Superior temporal gyrus (tissue), 1 donor: ENCODE results near the gene STK39.
"Not testable (repeated sequence)": the region's sequence is repeated elsewhere in the genome, so short reads cannot be mapped to it uniquely, and the experiment has no call there.

Experiments used
- DNase-seq: peaks from one replicate; pipeline ENCODE4 v3.0.0-alpha.2; 2016; ENCODE audit errors: extremely low spot score

STK39 gene

GRCh38 chr2:168137510-168138180 is 109.8 kb downstream of the STK39 start:
- no peak for DNase-seq

- DNase-seq: peak; percentile 74
Observed at GRCh38 chr2:168136392-168136977, 110.9 kb downstream of the STK39 start.

DNA sequence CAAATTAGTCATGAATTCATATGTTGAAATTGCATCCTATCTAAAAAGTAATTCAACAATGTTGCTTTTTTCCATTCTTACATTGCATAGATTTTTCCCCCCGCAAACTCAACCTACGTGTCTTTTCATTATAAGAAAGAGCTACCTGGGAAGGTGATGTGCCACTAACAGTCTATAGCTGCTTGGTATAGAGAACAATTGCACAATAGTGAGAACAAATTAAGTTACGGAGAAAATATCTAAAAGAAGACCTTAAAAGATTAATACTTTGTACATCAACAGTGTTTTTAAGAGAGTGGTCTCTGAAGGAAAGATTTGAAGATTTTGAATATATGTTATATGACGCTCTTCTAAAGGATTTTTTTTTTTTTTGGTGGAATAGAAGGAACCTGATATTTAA is 111.8 kb downstream of the STK39 start:
- DNase-seq: no peak

GRCh38 chr2:168135121-168135520 is 112.3 kb downstream of the STK39 start:
- DNase-seq: no peak

- no peak for DNase-seq
Observed at GRCh38 chr2:168134485-168134884, 112.9 kb downstream of the STK39 start.

DNA sequence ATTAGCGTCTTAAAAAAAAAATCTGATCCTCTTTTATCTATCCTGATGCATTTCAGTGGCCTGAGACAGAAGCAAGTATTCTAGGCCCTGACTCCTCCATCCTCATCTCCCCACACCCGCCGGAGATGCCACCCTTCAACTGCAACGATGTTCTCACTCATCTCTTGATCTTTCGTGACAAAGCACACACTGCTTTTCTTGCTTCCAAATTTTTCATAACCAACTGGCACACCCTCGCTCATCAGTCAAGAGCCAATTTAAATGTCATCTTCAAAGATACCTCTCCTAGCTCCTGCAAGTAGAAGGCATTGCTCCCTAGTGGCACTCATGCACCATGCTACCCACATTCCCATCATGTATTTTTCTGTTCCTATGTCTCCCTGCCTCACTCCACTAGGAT is 115.0 kb downstream of the STK39 start:
- no peak for DNase-seq

- no peak for DNase-seq
Observed at GRCh38 chr2:168130346-168130745, 117.0 kb downstream of the STK39 start.

DNA sequence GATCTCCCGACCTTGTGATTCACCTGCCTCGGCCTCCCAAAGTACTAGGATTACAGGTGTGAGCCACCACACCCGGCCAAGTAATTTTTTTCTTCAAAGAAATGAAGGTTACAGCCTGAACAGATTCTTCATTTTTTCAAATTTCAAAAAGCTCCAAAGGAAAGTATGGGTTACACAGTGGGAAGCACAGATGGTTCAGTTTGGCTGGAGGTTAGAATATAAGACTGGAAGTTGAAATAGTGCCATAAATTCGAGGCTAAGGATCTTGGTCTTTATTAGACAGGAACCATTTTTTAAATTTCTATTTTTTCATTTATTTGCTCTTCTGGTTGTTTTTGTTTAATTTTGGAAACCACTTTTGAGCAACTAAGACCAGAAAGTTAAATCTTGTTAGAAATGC is 120.0 kb downstream of the STK39 start:
- DNase-seq: no peak

GRCh38 chr2:168122210-168122609 is 125.2 kb downstream of the STK39 start:
- not testable (repeated sequence) for DNase-seq

- no peak for DNase-seq
Observed at GRCh38 chr2:168120730-168121129, 126.7 kb downstream of the STK39 start.

GRCh38 chr2:168120310-168120709 is 127.1 kb downstream of the STK39 start:
- DNase-seq: no peak

DNA sequence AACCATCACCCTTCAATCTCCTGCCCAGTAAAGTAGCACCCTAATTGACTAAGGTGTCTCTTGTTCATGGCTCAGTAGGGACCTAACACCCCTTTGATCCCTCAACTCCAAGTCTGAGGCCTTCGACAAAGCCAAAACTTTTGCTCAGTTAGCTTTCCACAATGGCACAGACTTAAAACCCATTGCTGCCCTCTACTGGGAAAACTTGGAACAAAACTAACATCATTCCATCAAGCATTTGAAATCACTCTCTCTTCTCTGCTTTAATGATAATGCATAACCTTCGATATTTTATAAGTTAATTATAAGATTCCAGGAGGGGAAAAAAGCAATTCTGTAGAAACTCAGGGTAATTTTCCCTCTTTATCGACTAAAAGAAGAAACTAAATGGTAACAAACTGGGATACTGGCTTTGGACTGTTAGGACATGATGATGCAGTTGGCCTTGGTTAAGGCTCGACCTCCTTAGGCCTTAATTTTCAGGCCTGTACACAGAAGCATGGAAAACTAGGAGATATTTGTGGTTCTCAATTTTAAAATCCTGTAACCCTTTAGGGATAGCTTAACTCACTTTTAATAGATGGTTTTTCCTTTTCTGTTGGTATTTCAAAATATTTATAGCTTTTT is 127.8 kb downstream of the STK39 start:
- peak; percentile 88 for DNase-seq

DNA sequence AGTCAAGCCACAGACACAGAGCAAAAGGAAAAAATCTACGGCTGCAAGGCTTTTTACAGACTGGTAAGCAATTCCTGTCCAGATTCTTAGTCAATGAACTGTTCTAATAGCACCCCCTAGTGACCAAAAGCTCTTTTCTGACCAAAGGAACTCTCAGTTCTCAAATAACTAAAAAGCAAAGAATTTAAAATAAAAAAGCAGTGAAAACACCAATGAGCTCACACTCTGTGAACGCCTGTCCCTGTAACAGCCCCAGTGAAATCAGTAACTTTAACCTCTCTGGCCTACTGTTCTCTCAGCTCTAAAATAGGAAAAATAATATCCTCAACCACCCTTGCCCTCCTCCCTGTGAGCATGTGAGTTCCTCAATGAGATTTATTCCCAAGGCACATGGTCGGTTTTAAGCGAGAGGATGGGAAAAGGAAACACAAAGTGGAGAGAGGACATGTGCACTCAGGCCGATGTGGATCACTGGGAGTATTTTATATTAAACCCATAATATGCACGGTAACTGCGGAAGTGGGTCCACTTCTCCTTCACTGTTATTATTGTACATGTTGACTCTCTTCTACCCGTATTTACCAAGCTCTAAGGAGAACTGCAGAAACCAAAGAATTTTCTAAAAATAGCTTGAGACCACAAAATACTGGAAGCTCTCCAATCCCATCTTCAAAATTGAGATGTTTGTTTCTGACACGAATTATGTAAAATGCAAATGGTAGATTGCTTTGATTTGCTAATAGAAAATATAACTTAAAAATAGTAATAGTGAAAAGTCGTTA is 128.5 kb downstream of the STK39 start:
- peak; percentile 97 for DNase-seq

- no peak for DNase-seq
Observed at GRCh38 chr2:168116448-168116847, 130.9 kb downstream of the STK39 start.

GRCh38 chr2:168114619-168115018 is 132.8 kb downstream of the STK39 start:
- DNase-seq: no peak

GRCh38 chr2:168114040-168114439 is 133.4 kb downstream of the STK39 start:
- DNase-seq: no peak

GRCh38 chr2:168107322-168107721 is 140.1 kb downstream of the STK39 start:
- DNase-seq: no peak

GRCh38 chr2:168105127-168105683 is 142.2 kb downstream of the STK39 start:
- no peak for DNase-seq

DNA sequence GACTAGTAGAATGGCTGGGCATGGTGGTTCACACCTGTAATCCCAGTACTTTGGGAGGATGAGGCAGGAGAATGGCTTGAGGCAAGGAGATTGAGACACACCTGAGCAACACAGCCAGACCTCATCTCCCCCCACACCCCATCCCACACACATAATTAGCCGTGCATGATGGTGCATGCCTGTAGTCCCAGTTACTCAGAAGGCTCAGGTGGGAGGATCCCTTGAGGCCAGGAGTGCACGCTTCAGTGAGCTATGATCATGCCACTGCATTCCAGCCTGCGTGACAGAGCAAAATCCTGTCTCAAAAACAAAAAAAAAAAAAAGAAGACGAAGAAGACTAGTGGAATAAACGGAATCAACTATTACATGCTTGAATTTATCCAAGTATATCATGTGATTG is 150.0 kb downstream of the STK39 start:
- DNase-seq: no peak

GRCh38 chr2:168096158-168096557 is 151.2 kb downstream of the STK39 start:
- no peak for DNase-seq

DNA sequence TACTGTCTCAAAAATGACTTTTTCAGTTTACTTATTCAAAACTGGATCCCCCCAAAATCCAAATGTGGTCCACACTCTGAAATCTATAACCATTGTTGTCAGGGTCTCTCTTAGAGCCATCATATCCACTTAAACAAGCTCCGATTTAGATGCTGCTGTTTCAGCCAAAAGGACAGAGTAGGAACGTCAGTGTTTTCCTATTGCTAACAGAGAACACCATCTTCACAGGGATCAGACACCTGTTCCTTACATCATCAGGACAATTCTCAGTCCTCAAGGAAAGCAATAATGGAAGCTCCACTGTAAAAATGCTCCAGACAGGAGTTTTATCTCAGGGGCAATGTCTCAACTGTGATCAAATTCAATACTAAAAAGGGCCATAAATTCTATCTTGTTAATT is 155.4 kb downstream of the STK39 start:
- DNase-seq: no peak
